Uterus (tissue), 2 donors: Measurements from ENCODE around the gene SIGLEC7.

ENCODE experiments used
- CTCF ChIP-seq, 4 experiments: fragments of 200-600 bp in 2 of 4; fragments of 450-650 bp in 2 of 4; sonication (generic) in 2 of 4; IDR thresholded peaks; one replicate each; pipeline ENCODE4 v1.5.1; 2016 to 2019; ENCODE audit warnings: antibody characterized with exemption in 4 of 4, mild to moderate bottlenecking in 2 of 4, moderate library complexity in 1 of 4
- POLR2A ChIP-seq, 2 donors: fragments of 450-650 bp; IDR thresholded peaks; one replicate each; pipeline ENCODE4 v1.6.1; 2016; ENCODE audit warnings: antibody characterized with exemption in 2 of 2, mild to moderate bottlenecking in 1 of 2, moderate library complexity in 1 of 2

- TF ChIP-seq CTCF (IDR thresholded peaks at IDR 0.05) = no peak
- TF ChIP-seq POLR2A (IDR thresholded peaks at IDR 0.05) = no peak
These were observed 24.9 kb downstream of the SIGLEC7 start for GRCh38 chr19:51166846-51167490.
